ENCODE data around the gene ITFG1.

The ITFG1 gene

DNA sequence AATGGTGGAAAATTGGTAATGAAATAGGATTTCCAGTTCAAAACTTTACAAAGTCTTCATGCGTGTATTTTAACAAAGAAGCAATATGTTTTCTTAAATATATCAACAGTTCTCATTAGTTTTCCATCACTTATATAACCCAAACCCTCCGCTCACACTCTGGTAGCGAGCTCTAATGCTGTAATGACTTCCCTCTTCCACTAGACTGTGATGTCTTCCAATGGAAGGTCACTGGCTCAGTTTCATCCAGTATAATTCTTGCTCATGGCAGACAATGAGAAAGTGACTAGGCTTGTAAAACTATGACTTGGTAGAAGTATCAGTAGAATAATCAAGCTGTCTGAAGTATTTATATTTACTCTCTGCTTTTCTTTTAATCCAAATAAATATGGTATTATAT is 349.9 kb downstream of the ITFG1 start:
- no peaks in the 10 kb centered on the region for H3K79me2 ChIP-seq (ENCODE audit: insufficient read depth, low read length)
- no peaks in the 10 kb centered on the region for H3K9me2 ChIP-seq (replicated peaks; ENCODE audit: low read depth, low read length)
- TF ChIP-seq EZH2phosphoT487 (IDR thresholded peaks at IDR 0.05; ENCODE audit: borderline replicate concordance): no peak
- TF ChIP-seq, protein P1, sequence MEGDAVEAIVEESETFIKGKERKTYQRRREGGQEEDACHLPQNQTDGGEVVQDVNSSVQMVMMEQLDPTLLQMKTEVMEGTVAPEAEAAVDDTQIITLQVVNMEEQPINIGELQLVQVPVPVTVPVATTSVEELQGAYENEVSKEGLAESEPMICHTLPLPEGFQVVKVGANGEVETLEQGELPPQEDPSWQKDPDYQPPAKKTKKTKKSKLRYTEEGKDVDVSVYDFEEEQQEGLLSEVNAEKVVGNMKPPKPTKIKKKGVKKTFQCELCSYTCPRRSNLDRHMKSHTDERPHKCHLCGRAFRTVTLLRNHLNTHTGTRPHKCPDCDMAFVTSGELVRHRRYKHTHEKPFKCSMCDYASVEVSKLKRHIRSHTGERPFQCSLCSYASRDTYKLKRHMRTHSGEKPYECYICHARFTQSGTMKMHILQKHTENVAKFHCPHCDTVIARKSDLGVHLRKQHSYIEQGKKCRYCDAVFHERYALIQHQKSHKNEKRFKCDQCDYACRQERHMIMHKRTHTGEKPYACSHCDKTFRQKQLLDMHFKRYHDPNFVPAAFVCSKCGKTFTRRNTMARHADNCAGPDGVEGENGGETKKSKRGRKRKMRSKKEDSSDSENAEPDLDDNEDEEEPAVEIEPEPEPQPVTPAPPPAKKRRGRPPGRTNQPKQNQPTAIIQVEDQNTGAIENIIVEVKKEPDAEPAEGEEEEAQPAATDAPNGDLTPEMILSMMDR (conservative IDR thresholded peaks at IDR 0.05; ENCODE audit: low read length): peak; percentile 51
- H3K9ac ChIP-seq (ENCODE audit: low read depth, low read length, poor library complexity, severe bottlenecking): no peak overlapping the region
- no peaks in the 10 kb centered on the region for H3F3A ChIP-seq (ENCODE audit: low read depth)
- no peaks in the 10 kb centered on the region for H4K20me1 ChIP-seq (ENCODE audit: insufficient read depth, low read length, poor library complexity, severe bottlenecking)
- no peaks in the 10 kb centered on the region for H3K36me3 ChIP-seq (ENCODE audit: insufficient read depth, low read length)
- H3K4me3 ChIP-seq (ENCODE audit: low read length, poor library complexity, severe bottlenecking): no peak overlapping the region
- H3K9me3 ChIP-seq (ENCODE audit: insufficient read depth, low read depth, low read length): no peaks in the 10 kb centered on the region
- no peak overlapping the region for H2AFZ ChIP-seq (ENCODE audit: low read length)
- no peak overlapping the region for H3K4me2 ChIP-seq (ENCODE audit: low read depth, low read length, poor library complexity, severe bottlenecking)
- H3K4me1 ChIP-seq (ENCODE audit: insufficient read depth, low read length, poor library complexity, severe bottlenecking): no peaks in the 10 kb centered on the region
- no peaks in the 10 kb centered on the region for H3K27me3 ChIP-seq (ENCODE audit: insufficient read depth, low read length, poor library complexity, severe bottlenecking)

DNA sequence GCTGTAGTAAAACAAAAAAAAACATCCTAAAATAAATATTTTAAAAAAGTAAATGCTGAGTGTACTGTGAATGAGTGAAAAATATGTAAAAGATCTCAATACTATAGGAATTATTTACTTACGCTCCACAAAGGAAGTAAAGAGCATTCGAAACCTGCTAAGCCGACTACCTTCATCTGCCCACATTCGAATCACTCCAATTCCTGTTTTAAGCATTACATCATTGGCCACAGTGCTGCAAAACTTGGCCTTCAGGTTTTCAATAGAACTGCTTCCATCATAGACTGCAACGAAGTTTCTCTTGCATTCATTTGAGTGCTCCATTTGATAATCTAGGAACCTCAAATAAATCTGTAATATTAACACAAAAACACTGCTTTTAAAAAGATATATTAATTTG is 351.5 kb downstream of the ITFG1 start:
- H3K4me2 ChIP-seq (ENCODE audit: low read depth, low read length, poor library complexity, severe bottlenecking): no peak overlapping the region
- TF ChIP-seq EZH2phosphoT487 (IDR thresholded peaks at IDR 0.05; ENCODE audit: borderline replicate concordance): no peak
- TF ChIP-seq, protein P1 (conservative IDR thresholded peaks at IDR 0.05; ENCODE audit: low read length): no peak
- no peaks in the 10 kb centered on the region for H3K4me1 ChIP-seq (ENCODE audit: insufficient read depth, low read length, poor library complexity, severe bottlenecking)
- no peaks in the 10 kb centered on the region for H3K9me3 ChIP-seq (ENCODE audit: insufficient read depth, low read depth, low read length)
- no peaks in the 10 kb centered on the region for H3K36me3 ChIP-seq (ENCODE audit: insufficient read depth, low read length)
- H3K9ac ChIP-seq (ENCODE audit: low read depth, low read length, poor library complexity, severe bottlenecking): no peak overlapping the region
- no peaks in the 10 kb centered on the region for H3F3A ChIP-seq (ENCODE audit: low read depth)
- no peaks in the 10 kb centered on the region for H3K27me3 ChIP-seq (ENCODE audit: insufficient read depth, low read length, poor library complexity, severe bottlenecking)
- H4K20me1 ChIP-seq (ENCODE audit: insufficient read depth, low read length, poor library complexity, severe bottlenecking): no peaks in the 10 kb centered on the region
- H3K79me2 ChIP-seq (ENCODE audit: insufficient read depth, low read length): no peaks in the 10 kb centered on the region
- no peak overlapping the region for H2AFZ ChIP-seq (ENCODE audit: low read length)
- no peaks in the 10 kb centered on the region for H3K9me2 ChIP-seq (replicated peaks; ENCODE audit: low read depth, low read length)
- no peak overlapping the region for H3K4me3 ChIP-seq (ENCODE audit: low read length, poor library complexity, severe bottlenecking)

All from Loucy (cell line).